HPDE6-E6E7 (cell line): ENCODE measurements around the gene ASXL2.
A peak's percentile ranks its signal among the peaks of the same experiment; 100 is the strongest.
"Not testable (repeated sequence)": the region's sequence is repeated elsewhere in the genome, so short reads cannot be mapped to it uniquely, and the experiment has no call there.

Experiments
- DNase-seq: peaks from one replicate; pipeline ENCODE4 v3.0.0; 2011; ENCODE audit warnings: missing footprints; ENCODE audit errors: extremely low spot score

ASXL2 gene

GRCh38 chr2:25878361-25879132 lies at the start of gene ASXL2:
Gene ASXL2 (minus strand): TSS chr2:25878487. CDS start chr2:25878222, 265 bp downstream.
- peak; percentile 89 for DNase-seq

GRCh38 chr2:25926984-25927756 lies 48.9 kb upstream of the ASXL2 start:
- DNase-seq = no peak

- no peak for DNase-seq
Observed at GRCh38 chr2:25922501-25922900, 44.2 kb upstream of the ASXL2 start.

- DNase-seq = no peak
Observed at GRCh38 chr2:25920786-25921415, 42.6 kb upstream of the ASXL2 start.

- no peak for DNase-seq
Observed at GRCh38 chr2:25920336-25920735, 42.0 kb upstream of the ASXL2 start.

GRCh38 chr2:25917832-25918231 lies 39.5 kb upstream of the ASXL2 start:
- no peak for DNase-seq

GRCh38 chr2:25917411-25917810 lies 39.1 kb upstream of the ASXL2 start:
- not testable (repeated sequence) for DNase-seq

- DNase-seq = not testable (repeated sequence)
Observed at GRCh38 chr2:25915944-25916772, 37.9 kb upstream of the ASXL2 start.

GRCh38 chr2:25915411-25915810 lies 37.1 kb upstream of the ASXL2 start:
- not testable (repeated sequence) for DNase-seq

GRCh38 chr2:25913696-25913973 lies 35.3 kb upstream of the ASXL2 start:
- DNase-seq = not testable (repeated sequence)

GRCh38 chr2:25912851-25913695 lies 34.8 kb upstream of the ASXL2 start:
- DNase-seq = no peak

GRCh38 chr2:25909574-25909973 lies 31.3 kb upstream of the ASXL2 start:
- not testable (repeated sequence) for DNase-seq

GRCh38 chr2:25905126-25905525 lies 26.8 kb upstream of the ASXL2 start:
- no peak for DNase-seq

- no peak for DNase-seq
Observed at GRCh38 chr2:25903216-25903776, 25.0 kb upstream of the ASXL2 start.

GRCh38 chr2:25899404-25899970 lies 21.2 kb upstream of the ASXL2 start:
- DNase-seq = no peak

GRCh38 chr2:25897506-25897905 lies 19.2 kb upstream of the ASXL2 start:
- DNase-seq = no peak

GRCh38 chr2:25896308-25896707 lies 18.0 kb upstream of the ASXL2 start:
- not testable (repeated sequence) for DNase-seq

- DNase-seq = no peak
Observed at GRCh38 chr2:25895610-25896009, 17.3 kb upstream of the ASXL2 start.

GRCh38 chr2:25895018-25895417 lies 16.7 kb upstream of the ASXL2 start:
- no peak for DNase-seq

GRCh38 chr2:25894135-25894830 lies 16.0 kb upstream of the ASXL2 start:
- DNase-seq = no peak
